HL-60 (cell line): ENCODE data around the gene ATF6.

Experiments used
- DNase-seq, 2 experiments: peaks; one replicate each; pipeline ENCODE4 v3.0.0-alpha.2; 2010 to 2020; ENCODE audit warnings: low read depth in 1 of 2, low spot score in 1 of 2
- H3K27ac ChIP-seq: fragments of 250-450 bp; sonication (Bioruptor Pico); replicated peaks from 2 replicates; pipeline ENCODE4 v1.5.1; 2020; ENCODE audit warnings: mild to moderate bottlenecking, moderate library complexity
- H3K27me3 ChIP-seq: fragments of 250-450 bp; sonication (Bioruptor Pico); 2 replicates; pipeline ENCODE4 v1.5.1; 2021; ENCODE audit warnings: mild to moderate bottlenecking, moderate library complexity; ENCODE audit not compliant: insufficient read depth, poor library complexity, severe bottlenecking
- H3K4me3 ChIP-seq: replicated peaks from 2 replicates; pipeline ENCODE4 v1.5.1; 2011; ENCODE audit warnings: mild to moderate bottlenecking, control low read depth, low read length; ENCODE audit not compliant: insufficient read depth
- GABPA ChIP-seq: IDR thresholded peaks from 2 replicates; pipeline ENCODE4 v1.6.1; 2012; ENCODE audit warnings: low read depth
- POLR2AphosphoS5 ChIP-seq: IDR thresholded peaks from 2 replicates; pipeline ENCODE4 v1.6.1; 2012; ENCODE audit warnings: low read depth
- REST ChIP-seq: IDR thresholded peaks from 2 replicates; pipeline ENCODE4 v1.6.1; 2012; ENCODE audit warnings: low read depth; ENCODE audit not compliant: insufficient replicate concordance
- SPI1 ChIP-seq: IDR thresholded peaks from 2 replicates; pipeline ENCODE4 v1.6.1; 2012; ENCODE audit warnings: low read depth, mild to moderate bottlenecking, borderline replicate concordance
- TF ChIP-seq, protein P1 (sequence below): IDR thresholded peaks from one replicate; pipeline ENCODE4 v1.5.1; 2011; ENCODE audit warnings: low read length, control low read depth, inconsistent platforms; ENCODE audit not compliant: insufficient read depth

Gene ATF6

GRCh38 chr1:161998811-161999210 is 232.7 kb downstream of the ATF6 start:
- Histone ChIP-seq H3K4me3 (no peak overlapping the region), H3K27me3 (no peaks in the 10 kb centered on the region), H3K27ac (no peak overlapping the region)
- no peak for DNase-seq
- no peak for TF ChIP-seq SPI1

GRCh38 chr1:161999301-162000052 is 233.4 kb downstream of the ATF6 start:
- Histone ChIP-seq H3K27ac (no peak overlapping the region), H3K27me3 (no peaks in the 10 kb centered on the region), H3K4me3 (no peak overlapping the region)
- no peak for TF ChIP-seq SPI1
- TF ChIP-seq, protein P1, sequence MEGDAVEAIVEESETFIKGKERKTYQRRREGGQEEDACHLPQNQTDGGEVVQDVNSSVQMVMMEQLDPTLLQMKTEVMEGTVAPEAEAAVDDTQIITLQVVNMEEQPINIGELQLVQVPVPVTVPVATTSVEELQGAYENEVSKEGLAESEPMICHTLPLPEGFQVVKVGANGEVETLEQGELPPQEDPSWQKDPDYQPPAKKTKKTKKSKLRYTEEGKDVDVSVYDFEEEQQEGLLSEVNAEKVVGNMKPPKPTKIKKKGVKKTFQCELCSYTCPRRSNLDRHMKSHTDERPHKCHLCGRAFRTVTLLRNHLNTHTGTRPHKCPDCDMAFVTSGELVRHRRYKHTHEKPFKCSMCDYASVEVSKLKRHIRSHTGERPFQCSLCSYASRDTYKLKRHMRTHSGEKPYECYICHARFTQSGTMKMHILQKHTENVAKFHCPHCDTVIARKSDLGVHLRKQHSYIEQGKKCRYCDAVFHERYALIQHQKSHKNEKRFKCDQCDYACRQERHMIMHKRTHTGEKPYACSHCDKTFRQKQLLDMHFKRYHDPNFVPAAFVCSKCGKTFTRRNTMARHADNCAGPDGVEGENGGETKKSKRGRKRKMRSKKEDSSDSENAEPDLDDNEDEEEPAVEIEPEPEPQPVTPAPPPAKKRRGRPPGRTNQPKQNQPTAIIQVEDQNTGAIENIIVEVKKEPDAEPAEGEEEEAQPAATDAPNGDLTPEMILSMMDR: no peak
- TF ChIP-seq GABPA: no peak
- TF ChIP-seq POLR2AphosphoS5: no peak
- no peak for TF ChIP-seq REST
- peak in 1 of 2 experiments; percentile 47 for DNase-seq

DNA sequence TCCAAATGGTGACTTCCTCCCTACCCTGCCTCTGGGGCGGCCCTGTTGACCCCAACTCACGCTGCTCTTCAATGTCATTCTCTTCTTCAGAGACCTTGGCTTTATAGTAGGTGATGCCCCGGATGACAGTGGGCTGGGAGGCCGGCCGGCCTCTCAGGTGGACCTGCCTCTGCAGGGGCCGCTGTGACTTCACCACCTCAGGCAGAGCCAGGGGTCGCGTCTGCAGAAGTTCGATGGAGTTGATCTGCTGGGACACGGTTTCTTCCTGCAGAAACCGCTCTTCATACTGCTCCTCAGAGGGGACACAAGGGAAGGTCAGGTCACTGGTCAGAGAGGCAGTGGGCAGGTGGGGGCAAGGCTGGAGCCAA is 233.9 kb downstream of the ATF6 start:
- H3K4me3 ChIP-seq: no peak overlapping the region
- H3K27me3 ChIP-seq: no peaks in the 10 kb centered on the region
- no peak overlapping the region for H3K27ac ChIP-seq
- no peak for DNase-seq
- TF ChIP-seq GABPA (no peak), SPI1 (no peak), REST (no peak), POLR2AphosphoS5 (no peak)
- TF ChIP-seq, protein P1: no peak

DNA sequence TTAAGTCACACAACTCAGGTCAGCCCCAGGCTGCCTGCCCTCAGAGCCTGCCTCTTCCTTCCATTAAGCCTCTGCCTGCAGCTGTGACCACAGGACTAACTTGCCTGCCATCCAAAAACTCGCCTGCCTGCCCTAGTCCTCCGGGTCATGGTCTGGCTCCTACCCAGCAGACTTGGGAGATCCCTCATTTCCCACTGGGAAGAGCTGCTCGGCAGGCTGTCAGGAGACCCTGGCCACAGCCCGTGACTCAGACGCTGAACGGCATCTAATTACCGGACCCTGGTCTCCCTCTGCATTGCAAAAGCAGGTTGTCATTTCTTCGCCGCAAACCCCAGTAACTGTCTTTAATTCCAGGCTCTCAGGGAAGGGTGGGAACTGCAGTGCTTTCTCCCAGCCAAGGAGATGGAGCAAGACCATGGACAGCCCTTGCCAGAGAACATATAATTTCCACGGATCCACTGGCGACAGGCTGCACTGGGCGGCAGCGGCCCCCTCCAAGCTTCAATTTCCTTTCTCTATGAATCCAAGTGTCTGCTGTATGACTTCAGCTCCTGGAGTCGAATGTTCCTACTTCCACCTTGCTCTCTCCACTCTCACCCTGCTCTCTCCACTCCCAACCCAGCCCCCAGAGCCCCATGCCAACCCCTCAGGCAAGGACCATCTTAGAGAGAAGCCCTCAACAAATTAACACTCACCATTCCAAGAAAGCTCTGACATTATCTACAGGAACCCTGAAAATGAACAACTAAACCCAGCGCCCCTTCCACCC is 237.1 kb downstream of the ATF6 start:
- peak in 1 of 2 experiments; percentile 53 for DNase-seq
- Histone ChIP-seq H3K27ac (peak overlapping the region; percentile 81), H3K27me3 (no peaks in the 10 kb centered on the region), H3K4me3 (no peak overlapping the region)
- TF ChIP-seq SPI1 (no peak), GABPA (no peak), POLR2AphosphoS5 (no peak), REST (peak; percentile 36)
- TF ChIP-seq, protein P1: no peak
